GM04503 (cell line): Measurements from ENCODE around the gene GLUD1.
"Not testable (repeated sequence)": the region's sequence is repeated elsewhere in the genome, so short reads cannot be mapped to it uniquely, and the experiment has no call there.

ENCODE experiments used
- DNase-seq: peaks from one replicate; pipeline ENCODE4 v3.0.0-alpha.2; 2012; ENCODE audit warnings: low read depth

GLUD1 gene

DNA sequence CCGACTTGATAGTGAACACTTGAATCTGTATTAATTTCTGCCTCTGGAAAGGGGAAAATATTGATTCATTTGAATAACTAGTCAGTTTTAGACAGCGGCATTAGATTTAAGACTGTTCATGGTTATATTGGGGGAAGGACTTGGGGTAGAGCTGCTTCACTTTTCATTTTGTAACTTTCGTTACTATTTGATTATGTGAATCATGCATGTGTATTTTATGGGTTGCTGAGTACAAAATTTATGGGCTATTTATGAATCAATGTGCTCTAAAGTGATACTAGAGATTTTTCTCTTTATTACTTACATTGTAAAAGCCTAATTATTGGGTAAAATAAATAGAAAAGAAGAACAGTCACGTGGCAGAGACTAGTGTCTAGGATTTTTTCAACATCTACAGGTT is 4.9 kb downstream of the GLUD1 start:
- no peak for DNase-seq

GRCh38 chr10:87085537-87085936 is 9.1 kb downstream of the GLUD1 start:
- DNase-seq = no peak

GRCh38 chr10:87084291-87084782 is 10.3 kb downstream of the GLUD1 start:
- peak; percentile 70 for DNase-seq

- not testable (repeated sequence) for DNase-seq
Observed at GRCh38 chr10:87083576-87084290, 10.9 kb downstream of the GLUD1 start.

- DNase-seq = peak; percentile 73
Observed at GRCh38 chr10:87082219-87082618, 12.4 kb downstream of the GLUD1 start.

- not testable (repeated sequence) for DNase-seq
Observed at GRCh38 chr10:87081574-87081973, 13.1 kb downstream of the GLUD1 start.

GRCh38 chr10:87080621-87081020 is 14.0 kb downstream of the GLUD1 start:
- not testable (repeated sequence) for DNase-seq

DNA sequence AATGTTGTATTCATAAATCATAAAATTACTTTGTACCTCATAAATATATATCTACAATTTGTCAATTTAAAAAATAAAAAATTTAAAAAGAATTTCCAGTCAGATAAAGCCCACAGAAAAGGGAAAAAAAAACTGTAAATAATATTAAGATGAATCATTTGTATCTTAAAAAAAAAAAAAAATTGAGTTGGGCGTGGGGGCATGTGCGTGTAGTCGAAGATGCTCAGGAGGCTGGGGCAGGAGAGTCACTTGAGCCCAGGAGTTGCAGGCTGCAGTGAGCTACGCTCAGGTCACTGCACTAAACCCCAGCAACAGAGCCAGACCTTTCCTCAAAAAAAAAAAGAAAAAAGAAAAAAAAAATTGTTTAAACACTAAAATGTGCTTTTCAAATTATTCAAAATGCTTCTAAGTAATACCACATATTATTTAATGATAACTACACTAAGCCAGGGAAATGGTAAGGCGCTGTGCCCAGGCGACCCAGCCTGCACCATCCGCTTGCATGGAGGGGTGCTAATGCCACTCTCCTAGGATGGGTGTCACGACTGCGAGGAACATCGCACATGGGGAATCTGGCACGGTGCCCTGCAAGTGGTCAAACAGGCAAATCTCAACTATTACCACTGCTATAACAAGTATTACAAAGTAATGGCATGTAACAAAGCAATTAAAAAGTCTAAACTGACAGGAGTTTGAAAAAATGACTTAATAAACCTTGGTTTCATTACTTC is 15.4 kb downstream of the GLUD1 start:
- no peak for DNase-seq

GRCh38 chr10:87076421-87076820 is 18.2 kb downstream of the GLUD1 start:
- not testable (repeated sequence) for DNase-seq

- DNase-seq = no peak
Observed at GRCh38 chr10:87072449-87072848, 22.2 kb downstream of the GLUD1 start.

GRCh38 chr10:87068281-87068680 is 26.4 kb downstream of the GLUD1 start:
- DNase-seq = no peak

DNA sequence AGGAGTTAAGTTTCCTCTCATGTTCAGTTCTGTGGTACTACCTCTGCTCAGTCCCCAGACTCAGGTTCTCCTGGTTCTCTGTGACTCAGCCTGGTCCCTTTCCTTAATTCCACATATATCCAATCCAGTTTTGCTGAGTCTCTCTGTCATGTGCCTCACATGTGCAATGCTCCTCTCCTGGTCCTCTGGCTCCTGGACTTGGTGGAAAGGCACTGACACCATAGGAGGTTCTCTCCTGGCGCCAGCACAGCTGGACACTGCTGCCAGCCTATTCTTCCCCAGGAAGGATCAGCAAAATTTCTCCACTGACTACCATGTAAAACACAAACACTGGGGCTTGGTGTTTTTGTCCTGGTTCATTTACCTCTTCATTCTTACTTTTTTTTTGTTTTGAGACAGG is 27.8 kb downstream of the GLUD1 start:
- no peak for DNase-seq

DNA sequence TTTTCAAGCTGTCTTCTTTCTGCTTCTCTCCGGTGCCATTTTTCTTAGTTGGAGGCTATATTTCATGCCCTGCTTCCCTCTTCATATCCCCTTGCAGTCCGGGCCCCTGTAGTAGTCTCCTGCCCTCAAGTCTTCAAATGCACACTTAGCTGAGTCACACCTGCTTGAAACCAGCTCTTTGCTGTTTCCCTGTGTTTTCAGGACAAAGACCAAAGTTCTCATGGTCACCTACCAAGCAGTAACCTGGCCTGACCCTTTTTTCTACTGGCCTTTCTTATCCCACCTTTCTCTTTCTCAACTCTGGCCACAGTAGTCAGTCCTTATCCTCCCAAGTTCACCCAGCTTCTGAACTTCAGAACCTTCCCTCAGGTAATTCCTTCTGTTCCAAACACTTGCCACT is 28.5 kb downstream of the GLUD1 start:
- no peak for DNase-seq

DNA sequence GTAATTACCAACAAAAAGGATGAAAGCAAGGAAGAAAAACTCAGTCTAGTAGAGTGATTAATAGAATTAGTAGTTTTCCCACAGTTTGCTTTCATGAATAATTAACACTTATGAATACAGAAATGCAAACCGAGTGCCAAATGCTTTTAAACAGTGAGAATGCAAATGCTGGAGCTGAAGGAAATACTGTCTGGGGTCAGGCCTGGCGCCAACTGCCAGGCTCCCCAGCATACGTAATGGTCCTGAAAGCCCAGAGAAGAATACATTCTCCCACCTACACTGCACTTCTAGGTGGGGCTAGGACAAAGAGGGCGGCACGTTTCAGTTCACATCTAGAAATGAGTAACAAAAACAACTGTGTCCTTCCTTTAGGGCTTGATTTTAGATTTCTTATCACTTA is 30.0 kb downstream of the GLUD1 start:
- no peak for DNase-seq

DNA sequence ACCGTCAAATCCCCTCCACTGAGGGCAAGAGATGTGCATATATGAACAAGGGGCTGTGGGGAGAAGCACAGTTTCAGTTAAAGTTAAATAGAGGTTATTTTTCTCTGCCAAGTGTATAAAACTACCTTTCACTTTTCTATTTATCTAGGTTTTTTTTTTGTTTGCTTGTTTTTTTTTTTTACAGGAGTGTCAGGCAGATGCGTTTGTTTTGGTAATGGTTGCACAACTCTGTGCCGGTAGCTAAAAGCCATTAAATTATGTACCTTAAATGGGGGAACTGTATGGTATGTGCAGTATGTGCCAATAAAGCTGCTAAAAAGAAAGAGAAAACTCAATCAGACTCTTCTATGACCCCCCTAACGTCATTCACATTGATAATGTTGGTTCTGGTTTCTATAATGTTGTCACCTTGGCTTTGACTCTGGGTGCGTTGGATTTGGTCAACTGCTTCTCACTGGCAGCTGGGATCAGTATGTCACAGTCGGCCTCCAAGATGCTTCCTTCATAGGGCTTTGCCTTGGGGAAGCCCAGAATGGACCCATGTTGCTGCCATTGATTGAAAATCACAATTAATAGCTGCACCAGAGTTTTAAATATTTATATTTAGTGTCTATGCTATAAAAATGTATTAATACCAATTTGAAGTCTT is 34.2 kb downstream of the GLUD1 start:
- DNase-seq = no peak

GRCh38 chr10:87059401-87059800 is 35.2 kb downstream of the GLUD1 start:
- DNase-seq = no peak

- DNase-seq = no peak
Observed at GRCh38 chr10:87058171-87058570, 36.5 kb downstream of the GLUD1 start.

DNA sequence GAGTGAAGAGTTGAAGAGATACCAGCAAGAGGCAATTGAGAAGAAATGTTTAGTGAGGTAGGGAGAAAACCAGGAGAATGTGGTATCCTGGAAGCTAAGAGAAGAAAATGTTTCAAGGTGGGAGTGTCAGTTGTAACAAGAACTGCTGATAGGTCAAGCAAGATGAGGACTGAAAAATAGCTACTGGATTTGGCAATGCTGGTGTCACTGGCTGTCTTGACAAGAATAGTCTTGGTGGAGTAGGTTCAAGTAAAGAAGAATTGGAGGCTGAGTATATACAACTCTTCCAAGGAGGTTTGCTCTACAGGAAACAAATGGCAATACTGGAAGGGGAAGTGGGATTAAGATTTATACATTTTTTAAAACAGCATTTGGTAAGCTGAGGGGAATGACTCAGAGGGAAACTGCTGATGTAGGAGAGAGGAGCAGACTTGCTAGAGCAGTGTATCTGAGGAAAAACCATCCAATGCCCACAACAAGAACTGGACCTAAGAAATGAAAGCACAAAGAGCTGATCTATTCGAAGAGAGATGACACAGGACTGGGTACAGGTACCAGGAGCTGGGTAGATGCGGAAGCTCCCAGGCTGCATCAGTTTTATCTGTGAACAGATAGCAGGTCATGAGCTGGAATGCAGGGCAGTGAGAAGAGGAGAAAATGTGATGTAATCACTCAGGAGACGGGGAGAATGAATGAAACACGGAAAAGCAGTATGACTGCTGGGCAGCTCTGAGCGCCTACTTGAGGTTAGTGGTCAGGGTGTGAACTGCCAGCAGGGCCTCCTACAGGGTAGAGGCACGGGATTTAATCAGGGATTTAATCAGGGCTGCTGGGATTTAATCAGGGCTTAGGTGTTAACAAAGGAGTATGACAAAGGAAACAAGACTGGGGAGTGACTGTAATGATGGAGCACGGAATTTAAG is 40.0 kb downstream of the GLUD1 start:
- DNase-seq = peak; percentile 17

GRCh38 chr10:87053577-87054181 is 41.0 kb downstream of the GLUD1 start:
- no peak for DNase-seq

GRCh38 chr10:87053111-87053510 is 41.5 kb downstream of the GLUD1 start:
- no peak for DNase-seq

DNA sequence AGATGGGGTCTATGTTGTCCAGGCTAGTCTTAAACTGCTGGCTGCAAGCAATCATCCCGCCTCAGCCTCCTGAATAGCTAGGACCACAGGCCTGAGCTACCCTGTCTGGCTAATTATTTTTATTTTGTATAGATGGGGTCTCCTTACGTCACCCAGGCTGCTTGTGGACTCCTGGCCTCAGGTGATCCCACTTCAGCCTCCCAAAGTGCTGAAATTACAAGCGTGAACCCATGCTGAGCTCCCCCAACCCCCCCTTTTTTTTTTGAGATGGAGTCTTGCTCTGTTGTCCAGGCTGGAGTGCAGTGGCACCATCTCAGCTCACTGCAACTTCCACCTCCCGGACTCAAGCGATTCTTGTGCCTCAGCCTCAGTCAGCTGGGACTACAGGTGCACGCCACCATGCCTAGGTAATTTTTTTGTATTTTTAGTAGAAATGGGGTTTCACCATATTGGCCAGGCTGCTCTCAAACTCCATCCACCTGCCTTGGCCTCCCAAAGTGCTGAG is 49.2 kb downstream of the GLUD1 start:
- DNase-seq = no peak
